HepG2 (cell line): ENCODE measurements around the gene NOXO1. TPM values are rescaled to one million over a fixed set of nuclear protein-coding genes. Genes with fewer than 3 reads are reported as not detected.

Experiments used
- EEA1 ChIP-seq: sonication (generic); formaldehyde crosslinking; IDR thresholded peaks from 2 replicates; pipeline ENCODE4 v1.5.1; 2020; ENCODE audit warnings: mild to moderate bottlenecking, missing genetic modification reagents, borderline replicate concordance
- KDM1A ChIP-seq: IDR thresholded peaks from 2 replicates; pipeline ENCODE4 v1.6.1; 2016; ENCODE audit warnings: missing compliant biosample characterization
- MIER3 ChIP-seq: IDR thresholded peaks from 2 replicates; pipeline ENCODE4 v1.6.1; 2016; ENCODE audit warnings: missing compliant biosample characterization, borderline replicate concordance
- NFIC ChIP-seq: IDR thresholded peaks from 2 replicates; pipeline ENCODE4 v1.6.1; 2012; ENCODE audit warnings: mild to moderate bottlenecking, low read length, inconsistent platforms
- NFKBIZ ChIP-seq: IDR thresholded peaks from 2 replicates; pipeline ENCODE4 v1.6.1; 2018; ENCODE audit warnings: missing genetic modification reagents, missing compliant biosample characterization
- NKX3-1 ChIP-seq: sonication (generic); formaldehyde crosslinking; IDR thresholded peaks from 2 replicates; pipeline ENCODE4 v1.5.0; 2020; ENCODE audit warnings: missing genetic modification reagents
- NRL ChIP-seq: sonication (generic); formaldehyde crosslinking; IDR thresholded peaks from 2 replicates; pipeline ENCODE4 v1.5.0; 2020; ENCODE audit warnings: missing genetic modification reagents, mild to moderate bottlenecking, moderate library complexity, borderline replicate concordance
- SALL2 ChIP-seq: sonication (generic); formaldehyde crosslinking; IDR thresholded peaks from 2 replicates; pipeline ENCODE4 v1.8.1; 2023; ENCODE audit warnings: mild to moderate bottlenecking, missing genetic modification reagents, inconsistent platforms
- SMARCE1 ChIP-seq: fragments of 450-650 bp; IDR thresholded peaks from 2 replicates; pipeline ENCODE4 v1.6.1; 2017; ENCODE audit warnings: borderline replicate concordance
- SNAPC2 ChIP-seq: sonication (generic); formaldehyde crosslinking; IDR thresholded peaks from 2 replicates; pipeline ENCODE4 v1.8.1; 2022; ENCODE audit warnings: mild to moderate bottlenecking, missing genetic modification reagents
- TBL1XR1 ChIP-seq: fragments of 150-350 bp; IDR thresholded peaks from 2 replicates; pipeline ENCODE4 v1.6.1; 2014; ENCODE audit warnings: borderline replicate concordance, low read length; ENCODE audit not compliant: partially characterized antibody
- ZKSCAN5 ChIP-seq: sonication (generic); formaldehyde crosslinking; IDR thresholded peaks from 2 replicates; pipeline ENCODE4 v1.5.1; 2020; ENCODE audit warnings: mild to moderate bottlenecking, missing genetic modification reagents
- ZNF18 ChIP-seq: sonication (generic); formaldehyde crosslinking; IDR thresholded peaks from 2 replicates; pipeline ENCODE4 v1.8.0; 2022; ENCODE audit warnings: mild to moderate bottlenecking, missing genetic modification reagents; ENCODE audit not compliant: insufficient replicate concordance
- ZSCAN12 ChIP-seq: sonication (generic); formaldehyde crosslinking; IDR thresholded peaks from 2 replicates; pipeline ENCODE4 v1.9.0; 2021; ENCODE audit warnings: mild to moderate bottlenecking, missing genetic modification reagents
- ZSCAN20 ChIP-seq: sonication (generic); formaldehyde crosslinking; IDR thresholded peaks from 2 replicates; pipeline ENCODE4 v1.4.0; 2020; ENCODE audit warnings: missing genetic modification reagents, mild to moderate bottlenecking, borderline replicate concordance
- polyA plus RNA-seq, 8 experiments: library from polyadenylated mRNA; depleted of rRNA in 3 of 8; stranded (reverse) in 7 of 8; unstranded in 1 of 8; fragments of >200 nt; fragmentation: Illumina TruSeq in 4 of 8; extraction: Trizol in 4 of 8; gene quantifications; 2 replicates each; pipeline versions ENCODE4 v1.2.1 to v1.2.3, GENCODE V29; 2011 to 2016; ENCODE audit warnings: low read depth in 4 of 8, missing spikeins in 1 of 8, mixed read lengths in 1 of 8; ENCODE audit not compliant: insufficient read depth in 1 of 8
- total RNA-seq, 5 experiments: library from RNA; depleted of rRNA; stranded (reverse); fragments of >200 nt; fragmentation: Illumina TruSeq; extraction: Trizol; gene quantifications; 2 replicates each; pipeline ENCODE4 v1.2.3, GENCODE V29; 2016; ENCODE audit warnings: low read depth in 1 of 5
- TF ChIP-seq, protein P1 (sequence below): sonication (generic); formaldehyde crosslinking; IDR thresholded peaks from 2 replicates; pipeline ENCODE4 v1.8.1; 2023; ENCODE audit warnings: missing genetic modification reagents, mild to moderate bottlenecking, borderline replicate concordance
- TF ChIP-seq, protein P2 (sequence below): sonication (generic); formaldehyde crosslinking; IDR thresholded peaks from 2 replicates; pipeline ENCODE4 v1.8.1; 2023; ENCODE audit warnings: mild to moderate bottlenecking, inconsistent platforms, moderate library complexity, missing genetic modification reagents, borderline replicate concordance
- TF ChIP-seq, protein P3 (sequence below): sonication (generic); formaldehyde crosslinking; IDR thresholded peaks from 2 replicates; pipeline ENCODE4 v1.4.0; 2020; ENCODE audit warnings: missing genetic modification reagents

The NOXO1 gene
- total and polyA plus RNA-seq, 2 of the 13 experiments (the other 11 are each of a cell fraction or from before 2014, with no cell fraction given) = 0.69 to 1.4 TPM

- TF ChIP-seq NRL (0 out of 2 replicates have a peak, but pooled peaks have one; percentile 65), SMARCE1 (no peak), ZNF18 (CRISPR knock-in tag) (peak; percentile 72), KDM1A (CRISPR knock-in tag) (no peak), MIER3 (CRISPR knock-in tag) (no peak; the same call in none of the 2 replicates), ZKSCAN5 (CRISPR knock-in tag) (no peak), NFKBIZ (no peak), SNAPC2 (CRISPR knock-in tag) (no peak), ZSCAN12 (CRISPR knock-in tag) (no peak), ZSCAN20 (CRISPR knock-in tag) (no peak), NKX3-1 (CRISPR knock-in tag) (no peak), NFIC (no peak), EEA1 (CRISPR knock-in tag) (no peak), SALL2 (CRISPR knock-in tag) (no peak), TBL1XR1 (no peak)
- TF ChIP-seq, protein P1, sequence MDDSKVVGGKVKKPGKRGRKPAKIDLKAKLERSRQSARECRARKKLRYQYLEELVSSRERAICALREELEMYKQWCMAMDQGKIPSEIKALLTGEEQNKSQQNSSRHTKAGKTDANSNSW (CRISPR knock-in tag) = no peak
- TF ChIP-seq, protein P2, sequence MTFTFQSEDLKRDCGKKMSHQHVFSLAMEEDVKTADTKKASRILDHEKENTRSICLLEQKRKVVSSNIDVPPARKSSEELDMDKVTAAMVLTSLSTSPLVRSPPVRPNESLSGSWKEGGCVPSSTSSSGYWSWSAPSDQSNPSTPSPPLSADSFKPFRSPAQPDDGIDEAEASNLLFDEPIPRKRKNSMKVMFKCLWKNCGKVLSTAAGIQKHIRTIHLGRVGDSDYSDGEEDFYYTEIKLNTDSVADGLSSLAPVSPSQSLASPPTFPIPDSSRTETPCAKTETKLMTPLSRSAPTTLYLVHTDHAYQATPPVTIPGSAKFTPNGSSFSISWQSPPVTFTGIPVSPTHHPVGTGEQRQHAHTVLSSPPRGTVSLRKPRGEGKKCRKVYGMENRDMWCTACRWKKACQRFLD (CRISPR knock-in tag) = 0 out of 2 replicates have a peak, but pooled peaks have one; percentile 26
- TF ChIP-seq, protein P3, sequence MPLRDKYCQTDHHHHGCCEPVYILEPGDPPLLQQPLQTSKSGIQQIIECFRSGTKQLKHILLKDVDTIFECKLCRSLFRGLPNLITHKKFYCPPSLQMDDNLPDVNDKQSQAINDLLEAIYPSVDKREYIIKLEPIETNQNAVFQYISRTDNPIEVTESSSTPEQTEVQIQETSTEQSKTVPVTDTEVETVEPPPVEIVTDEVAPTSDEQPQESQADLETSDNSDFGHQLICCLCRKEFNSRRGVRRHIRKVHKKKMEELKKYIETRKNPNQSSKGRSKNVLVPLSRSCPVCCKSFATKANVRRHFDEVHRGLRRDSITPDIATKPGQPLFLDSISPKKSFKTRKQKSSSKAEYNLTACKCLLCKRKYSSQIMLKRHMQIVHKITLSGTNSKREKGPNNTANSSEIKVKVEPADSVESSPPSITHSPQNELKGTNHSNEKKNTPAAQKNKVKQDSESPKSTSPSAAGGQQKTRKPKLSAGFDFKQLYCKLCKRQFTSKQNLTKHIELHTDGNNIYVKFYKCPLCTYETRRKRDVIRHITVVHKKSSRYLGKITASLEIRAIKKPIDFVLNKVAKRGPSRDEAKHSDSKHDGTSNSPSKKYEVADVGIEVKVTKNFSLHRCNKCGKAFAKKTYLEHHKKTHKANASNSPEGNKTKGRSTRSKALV (CRISPR knock-in tag) = no peak; the same call in 1 of the 2 replicates
Observed at GRCh38 chr16:2023092-2024031, 42.1 kb upstream of the NOXO1 start (continued).
